Stimulated activated naive B cell treated with anti-CD40 and anti-IgM and Interleukin-4, amounts not matched to agents 10 μg/mL and 1 μg/mL and 100 μg/mL, for 72 hours (primary cell): Measurements from ENCODE around the gene CEMIP2.

ENCODE experiments used
- ATAC-seq, 2 donors: fragments of 150-1000 bp; cut with Tn5 transposase; replicated peaks; 2 replicates each; pipeline ENCODE4 v1.10.0; 2021; ENCODE audit warnings: moderate library complexity in 1 of 2
- DNase-seq: peaks from one replicate; pipeline ENCODE4 v3.0.0; 2021
- H3K27ac Mint-ChIP-seq: one replicate; pipeline ENCODE4 v1.8.0; 2022; ENCODE audit warnings: mild to moderate bottlenecking, mixed read lengths
- H3K27me3 Mint-ChIP-seq, 2 donors: one replicate each; pipeline ENCODE4 v1.8.0; 2022; ENCODE audit warnings: mixed read lengths in 2 of 2
- H3K36me3 Mint-ChIP-seq, 2 donors: one replicate each; pipeline ENCODE4 v1.8.0; 2022; ENCODE audit warnings: mixed read lengths in 2 of 2, mild to moderate bottlenecking in 1 of 2
- H3K4me1 Mint-ChIP-seq, 2 donors: one replicate each; pipeline ENCODE4 v1.8.0; 2022; ENCODE audit warnings: mixed read lengths in 2 of 2, mild to moderate bottlenecking in 1 of 2
- H3K4me3 Mint-ChIP-seq, 2 donors: one replicate each; pipeline ENCODE4 v1.8.0; 2022; ENCODE audit warnings: mild to moderate bottlenecking in 2 of 2, mixed read lengths in 2 of 2, moderate library complexity in 1 of 2
- H3K9me3 Mint-ChIP-seq, 2 donors: one replicate each; pipeline ENCODE4 v1.8.0; 2022; ENCODE audit warnings: mixed read lengths in 2 of 2, mild to moderate bottlenecking in 1 of 2

CEMIP2 gene

GRCh38 chr9:71793386-71794105 is 25.2 kb upstream of the CEMIP2 start:
- Mint-ChIP-seq H3K4me3 (no peak overlapping the region), H3K27ac (peak overlapping the region; percentile 86), H3K27me3 (no peaks in the 10 kb centered on the region), H3K36me3 (no peaks in the 10 kb centered on the region), H3K9me3 (peaks cover 0 to 3% of the 10 kb centered on the region in 2 donors), H3K4me1 (peaks cover 45 to 76% of the 10 kb centered on the region in 2 donors)
- no peak for DNase-seq
- ATAC-seq, result no peak

GRCh38 chr9:71791875-71792274 is 23.6 kb upstream of the CEMIP2 start:
- ATAC-seq, result no peak
- Mint-ChIP-seq H3K4me3 (no peak overlapping the region), H3K27ac (peak overlapping the region; percentile 67), H3K36me3 (no peaks in the 10 kb centered on the region), H3K27me3 (no peaks in the 10 kb centered on the region), H3K4me1 (peaks cover 39 to 63% of the 10 kb centered on the region in 2 donors), H3K9me3 (peaks cover 0 to 1% of the 10 kb centered on the region in 2 donors)
- DNase-seq, result no peak

GRCh38 chr9:71790296-71790695 is 22.0 kb upstream of the CEMIP2 start:
- peaks cover 0 to 1% of the 10 kb centered on the region in 2 donors for H3K9me3 Mint-ChIP-seq
- DNase-seq, result no peak
- no peaks in the 10 kb centered on the region for H3K27me3 Mint-ChIP-seq
- no peak overlapping the region for H3K27ac Mint-ChIP-seq
- H3K36me3 Mint-ChIP-seq, result no peaks in the 10 kb centered on the region
- no peak for ATAC-seq
- H3K4me3 Mint-ChIP-seq, result no peak overlapping the region
- H3K4me1 Mint-ChIP-seq, result peaks cover 32 to 49% of the 10 kb centered on the region in 2 donors

GRCh38 chr9:71783120-71783523 is 14.8 kb upstream of the CEMIP2 start:
- DNase-seq (peak; percentile 74), ATAC-seq (peak; percentile 95 to 96)
- peaks cover 3 to 4% of the 10 kb centered on the region in 2 donors for H3K36me3 Mint-ChIP-seq
- no peaks in the 10 kb centered on the region for H3K27me3 Mint-ChIP-seq
- peak overlapping the region; percentile 96 for H3K27ac Mint-ChIP-seq
- peak overlapping the region; percentile 69 to 77 for H3K4me3 Mint-ChIP-seq
- H3K9me3 Mint-ChIP-seq, result no peaks in the 10 kb centered on the region
- peaks cover 29 to 38% of the 10 kb centered on the region in 2 donors for H3K4me1 Mint-ChIP-seq

GRCh38 chr9:71781391-71781790 is 13.1 kb upstream of the CEMIP2 start:
- ATAC-seq (peak; percentile 32 to 60), DNase-seq (no peak)
- Mint-ChIP-seq H3K4me1 (peaks cover 30 to 38% of the 10 kb centered on the region in 2 donors), H3K4me3 (no peak overlapping the region), H3K36me3 (peaks cover 3 to 4% of the 10 kb centered on the region in 2 donors), H3K9me3 (no peaks in the 10 kb centered on the region), H3K27me3 (no peaks in the 10 kb centered on the region), H3K27ac (no peak overlapping the region)

DNA sequence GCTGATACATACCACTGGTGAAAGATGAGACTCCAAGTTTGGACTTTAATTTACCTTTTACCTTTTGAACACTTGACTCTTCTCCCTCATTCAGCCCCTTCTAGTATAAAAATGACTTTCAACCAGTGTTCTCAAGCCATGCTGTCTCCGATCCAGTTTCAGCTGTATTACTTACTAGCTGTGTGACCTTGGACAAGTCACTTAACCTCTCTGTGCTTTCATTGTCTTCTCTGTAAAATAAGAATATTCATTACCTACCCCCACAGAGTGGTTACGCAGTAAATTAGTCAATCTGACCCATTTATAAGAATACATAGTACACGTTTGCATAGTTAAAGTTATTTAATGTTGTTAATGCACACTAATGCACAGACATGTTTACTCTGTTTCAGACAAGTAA is 12.6 kb upstream of the CEMIP2 start:
- DNase-seq (no peak), ATAC-seq (no peak)
- Mint-ChIP-seq H3K4me3 (no peak overlapping the region), H3K9me3 (no peaks in the 10 kb centered on the region), H3K27me3 (no peaks in the 10 kb centered on the region), H3K4me1 (peaks cover 30 to 38% of the 10 kb centered on the region in 2 donors), H3K36me3 (peaks cover 3 to 4% of the 10 kb centered on the region in 2 donors), H3K27ac (no peak overlapping the region)

DNA sequence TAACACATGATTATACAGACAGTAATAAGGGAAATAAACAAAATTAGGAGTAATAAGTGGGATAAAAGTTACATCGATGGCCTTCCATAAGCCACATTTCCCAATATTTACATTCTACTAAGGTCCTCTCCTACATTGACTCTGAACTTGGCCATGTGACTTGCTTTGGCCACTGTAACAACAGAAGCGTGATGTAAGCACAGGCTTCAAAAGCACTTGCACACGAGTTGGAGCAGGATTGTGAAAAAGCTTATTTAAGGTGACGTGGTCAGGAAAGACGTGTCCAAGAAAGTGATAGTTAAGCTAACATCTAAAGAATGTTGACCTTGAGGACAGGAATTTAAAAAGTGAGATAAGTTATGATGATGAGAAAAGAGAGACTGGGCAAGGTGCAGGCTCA is 9.8 kb upstream of the CEMIP2 start:
- H3K27ac Mint-ChIP-seq, result peak overlapping the region; percentile 37
- peaks cover 28 to 42% of the 10 kb centered on the region in 2 donors for H3K4me1 Mint-ChIP-seq
- no peak for DNase-seq
- no peak for ATAC-seq
- no peaks in the 10 kb centered on the region for H3K9me3 Mint-ChIP-seq
- H3K27me3 Mint-ChIP-seq, result no peaks in the 10 kb centered on the region
- H3K4me3 Mint-ChIP-seq, result no peak overlapping the region
- H3K36me3 Mint-ChIP-seq, result no peaks in the 10 kb centered on the region

DNA sequence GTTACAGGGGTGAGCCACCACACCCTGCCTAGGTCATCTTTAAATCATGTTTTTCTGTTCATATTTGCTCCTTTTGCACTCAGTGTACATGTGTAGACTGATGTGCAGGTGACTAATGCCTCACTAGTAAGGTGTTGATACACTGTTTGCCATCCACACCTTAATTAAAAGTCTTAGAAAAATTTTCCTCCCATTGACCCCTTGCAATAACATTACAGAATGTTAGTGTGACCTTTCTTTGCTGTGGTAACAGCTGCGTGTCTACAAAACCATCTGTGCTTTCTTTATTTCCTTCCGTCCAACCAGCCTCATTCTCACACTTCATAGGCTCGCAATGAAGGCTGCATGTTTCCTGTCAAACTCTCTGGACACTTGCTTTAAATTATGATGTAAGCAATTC is 6.6 kb upstream of the CEMIP2 start:
- no peak overlapping the region for H3K27ac Mint-ChIP-seq
- H3K36me3 Mint-ChIP-seq, result no peaks in the 10 kb centered on the region
- ATAC-seq (peak; percentile 85 to 88), DNase-seq (no peak)
- H3K4me1 Mint-ChIP-seq, result peaks cover 16 to 23% of the 10 kb centered on the region in 2 donors
- no peaks in the 10 kb centered on the region for H3K27me3 Mint-ChIP-seq
- H3K9me3 Mint-ChIP-seq, result no peaks in the 10 kb centered on the region
- H3K4me3 Mint-ChIP-seq, result peak overlapping the region in 1 of 2 donors; percentile 18

DNA sequence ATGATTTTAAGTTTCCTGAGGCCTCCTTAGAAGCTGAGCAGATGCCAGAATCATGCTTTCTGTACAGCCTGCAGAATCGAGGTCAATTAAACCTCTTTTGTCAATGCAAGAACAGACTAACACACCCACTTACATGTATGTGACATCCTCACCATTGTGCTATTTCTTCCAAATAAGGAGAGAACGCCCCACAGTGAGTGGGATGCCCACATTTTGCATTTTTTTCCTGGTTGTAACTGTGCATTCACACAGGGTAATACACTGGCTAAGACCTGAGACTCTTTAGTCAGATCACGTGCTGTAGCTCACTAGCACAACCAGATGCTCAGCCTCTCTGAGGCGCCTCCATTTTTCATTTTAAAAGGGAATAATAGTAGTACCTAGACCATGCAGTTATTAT is 4.4 kb upstream of the CEMIP2 start:
- Mint-ChIP-seq H3K27me3 (no peaks in the 10 kb centered on the region), H3K36me3 (peaks cover 0 to 3% of the 10 kb centered on the region in 2 donors), H3K4me1 (peaks cover 17 to 27% of the 10 kb centered on the region in 2 donors), H3K4me3 (no peak overlapping the region), H3K9me3 (no peaks in the 10 kb centered on the region), H3K27ac (peak overlapping the region; percentile 47)
- DNase-seq, result no peak
- ATAC-seq, result no peak

GRCh38 chr9:71770170-71770569 is 1.9 kb upstream of the CEMIP2 start:
- ATAC-seq, result no peak

DNA sequence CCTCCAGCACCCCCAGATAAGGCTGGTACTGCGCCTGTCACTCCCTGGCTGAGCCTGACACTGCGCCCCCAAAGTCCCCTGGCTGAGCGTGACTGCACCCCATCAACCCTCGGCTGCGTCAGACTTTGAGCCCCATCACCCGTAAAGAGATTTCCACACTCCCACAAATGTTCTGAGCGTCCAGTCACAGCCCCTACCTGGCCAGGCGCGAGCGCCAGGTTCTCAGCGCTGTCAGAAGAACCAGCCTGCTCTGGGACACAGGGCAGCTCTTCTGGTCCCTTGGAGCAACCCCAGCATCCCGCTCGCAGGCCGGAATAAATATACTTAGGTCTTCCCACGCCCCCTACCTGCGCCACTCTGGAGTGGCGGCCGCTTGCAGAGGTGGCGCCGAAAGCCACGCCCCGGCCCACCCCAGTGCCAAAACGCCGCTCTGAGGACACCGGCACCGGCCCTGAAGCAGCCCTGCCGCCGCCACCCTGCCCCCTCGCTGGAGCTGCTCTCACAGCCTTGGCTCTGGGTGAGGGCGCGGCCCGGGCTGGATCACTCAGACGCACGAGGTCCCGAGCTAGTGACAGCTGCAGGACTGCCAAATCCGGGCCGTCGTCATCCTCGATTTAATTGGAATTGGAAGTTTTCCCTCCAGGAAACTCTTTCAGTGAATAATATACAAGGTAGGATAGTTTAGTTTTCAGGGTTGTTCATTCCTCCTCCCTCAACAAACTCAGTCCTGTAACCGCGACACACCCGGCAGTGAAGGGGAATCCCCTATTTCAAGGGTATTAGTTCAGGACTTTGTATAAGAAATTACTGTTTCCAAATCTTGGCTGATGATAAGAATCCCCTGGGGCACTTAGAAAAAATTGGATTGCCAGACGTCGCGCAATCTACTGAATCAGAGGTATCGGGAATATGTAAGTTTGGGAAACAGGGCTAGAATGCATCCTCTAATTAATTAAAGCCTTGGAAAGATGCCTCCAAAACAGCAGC is 1.2 kb upstream of the CEMIP2 start:
- H3K4me3 Mint-ChIP-seq, result peak overlapping the region; percentile 91 to 95
- H3K36me3 Mint-ChIP-seq, result peaks cover 0 to 3% of the 10 kb centered on the region in 2 donors
- peak; percentile 65 for DNase-seq
- peak overlapping the region; percentile 95 for H3K27ac Mint-ChIP-seq
- peak; percentile 61 for ATAC-seq
- no peaks in the 10 kb centered on the region for H3K27me3 Mint-ChIP-seq
- peaks cover 34 to 52% of the 10 kb centered on the region in 2 donors for H3K4me1 Mint-ChIP-seq
- H3K9me3 Mint-ChIP-seq, result no peaks in the 10 kb centered on the region

More at GRCh38 chr9:71770170-71770569, 1.9 kb upstream of the CEMIP2 start:
- no peaks in the 10 kb centered on the region for H3K27me3 Mint-ChIP-seq
- H3K9me3 Mint-ChIP-seq, result no peaks in the 10 kb centered on the region
- H3K27ac Mint-ChIP-seq, result no peak overlapping the region
- peak overlapping the region; percentile 91 to 95 for H3K4me3 Mint-ChIP-seq
- DNase-seq, result no peak
- peaks cover 32 to 52% of the 10 kb centered on the region in 2 donors for H3K4me1 Mint-ChIP-seq
- peaks cover 0 to 3% of the 10 kb centered on the region in 2 donors for H3K36me3 Mint-ChIP-seq

- DNase-seq (no peak), ATAC-seq (no peak)
- H3K36me3 Mint-ChIP-seq, result peaks cover 0 to 3% of the 10 kb centered on the region in 2 donors
- H3K4me3 Mint-ChIP-seq, result peak overlapping the region; percentile 95
- H3K9me3 Mint-ChIP-seq, result no peaks in the 10 kb centered on the region
- H3K4me1 Mint-ChIP-seq, result peaks cover 32 to 57% of the 10 kb centered on the region in 2 donors
- H3K27ac Mint-ChIP-seq, result peak overlapping the region; percentile 96
- H3K27me3 Mint-ChIP-seq, result no peaks in the 10 kb centered on the region
Observed at GRCh38 chr9:71767776-71768321, 464 bp downstream of the CEMIP2 start.

GRCh38 chr9:71767163-71767775 is 1.0 kb downstream of the CEMIP2 start:
- H3K4me3 Mint-ChIP-seq, result peak overlapping the region; percentile 95
- DNase-seq (no peak), ATAC-seq (no peak)
- peaks cover 0 to 3% of the 10 kb centered on the region in 2 donors for H3K36me3 Mint-ChIP-seq
- H3K27ac Mint-ChIP-seq, result peak overlapping the region; percentile 96
- no peaks in the 10 kb centered on the region for H3K9me3 Mint-ChIP-seq
- H3K4me1 Mint-ChIP-seq, result peaks cover 33 to 62% of the 10 kb centered on the region in 2 donors
- H3K27me3 Mint-ChIP-seq, result no peaks in the 10 kb centered on the region

DNA sequence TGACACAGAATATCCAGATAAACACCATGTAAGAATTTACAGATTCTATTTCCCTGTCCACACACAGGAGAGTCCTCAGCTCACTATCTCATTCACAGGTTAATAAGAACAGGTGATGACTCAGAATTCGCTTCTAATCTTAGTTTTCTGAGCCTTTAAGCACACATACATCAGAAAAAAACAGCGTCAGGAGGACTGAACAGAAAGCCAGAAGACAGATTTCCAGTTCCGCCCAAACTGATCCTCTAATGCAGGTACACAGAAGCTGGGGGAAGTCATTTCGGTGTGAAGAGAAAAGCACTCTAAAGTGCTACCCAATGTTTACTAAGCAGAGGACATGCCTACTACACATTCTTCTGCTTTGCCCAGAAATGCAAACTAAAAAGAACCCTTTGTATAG is 1.6 kb downstream of the CEMIP2 start:
- ATAC-seq (peak; percentile 0 to 5), DNase-seq (no peak)
- Mint-ChIP-seq H3K36me3 (peaks cover 0 to 3% of the 10 kb centered on the region in 2 donors), H3K27me3 (no peaks in the 10 kb centered on the region), H3K9me3 (no peaks in the 10 kb centered on the region), H3K4me3 (peak overlapping the region; percentile 95), H3K27ac (peak overlapping the region; percentile 40), H3K4me1 (peaks cover 36 to 67% of the 10 kb centered on the region in 2 donors)
